Progenitor cell of endocrine pancreas (in vitro differentiated cells): ENCODE measurements around the gene OSBPL10. TPM values are rescaled to one million over a fixed set of nuclear protein-coding genes. Genes with fewer than 3 reads are reported as not detected.
A peak's percentile ranks its signal among the peaks of the same experiment; 100 is the strongest.

ENCODE experiments used
- DNase-seq: peaks from one replicate; pipeline ENCODE4 v3.0.0; 2021; ENCODE audit warnings: low spot score; ENCODE audit not compliant: unreplicated experiment
- H3K27ac Mint-ChIP-seq: 2 replicates; pipeline ENCODE4 v1.8.0; 2021; ENCODE audit warnings: mild to moderate bottlenecking, moderate library complexity, mixed read lengths
- H3K27me3 Mint-ChIP-seq: 2 replicates; pipeline ENCODE4 v1.8.0; 2021; ENCODE audit warnings: mixed read lengths
- H3K36me3 Mint-ChIP-seq: 2 replicates; pipeline ENCODE4 v1.8.0; 2022; ENCODE audit warnings: mixed read lengths; ENCODE audit not compliant: insufficient read depth
- H3K4me1 Mint-ChIP-seq: 2 replicates; pipeline ENCODE4 v1.8.0; 2021; ENCODE audit warnings: low read depth, mixed read lengths
- H3K4me3 Mint-ChIP-seq: 2 replicates; pipeline ENCODE4 v1.8.0; 2021; ENCODE audit warnings: low read depth, mild to moderate bottlenecking, moderate library complexity, mixed read lengths
- H3K9me3 Mint-ChIP-seq: 2 replicates; pipeline ENCODE4 v1.8.0; 2021; ENCODE audit warnings: low read depth, mixed read lengths
- total RNA-seq: library from RNA; stranded (reverse); gene quantifications from 2 replicates; pipeline ENCODE4 v1.2.1, GENCODE V29; 2021
- TF ChIP-seq, protein P1 (sequence below): fragments of 200-600 bp; sonication (generic); IDR thresholded peaks from one replicate; pipeline ENCODE4 v1.5.0; 2021; ENCODE audit warnings: antibody characterized with exemption, mild to moderate bottlenecking; ENCODE audit not compliant: unreplicated experiment

Gene OSBPL10
- total RNA-seq, 1 donor from 2014 or later = 25.2 TPM

DNA sequence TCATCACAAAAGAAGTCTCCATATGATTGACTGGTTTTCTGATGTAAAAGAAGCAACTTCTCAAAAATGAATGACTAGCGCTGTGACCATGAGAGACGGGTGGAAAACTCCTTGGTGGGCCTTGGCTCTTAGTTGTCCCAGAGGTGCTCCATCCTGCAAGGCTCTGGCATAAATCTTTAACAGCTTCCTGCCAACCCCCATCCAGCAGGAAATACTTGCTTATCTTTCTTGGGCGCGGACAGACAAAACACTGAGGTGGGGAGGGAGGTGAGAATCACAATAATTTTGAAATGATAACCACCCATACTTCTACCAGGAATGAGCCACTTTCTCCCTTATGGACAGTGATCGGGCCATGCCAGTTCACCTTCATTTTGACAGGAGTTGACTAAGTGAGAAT, 319.8 kb downstream of the OSBPL10 start:
- Mint-ChIP-seq H3K4me1 (peaks cover 3% of the 10 kb centered on the region), H3K9me3 (peaks cover 29% of the 10 kb centered on the region), H3K27ac (no peak overlapping the region), H3K4me3 (no peak overlapping the region), H3K36me3 (peaks cover 33% of the 10 kb centered on the region), H3K27me3 (no peaks in the 10 kb centered on the region)
- no peak for DNase-seq
- TF ChIP-seq, protein P1, sequence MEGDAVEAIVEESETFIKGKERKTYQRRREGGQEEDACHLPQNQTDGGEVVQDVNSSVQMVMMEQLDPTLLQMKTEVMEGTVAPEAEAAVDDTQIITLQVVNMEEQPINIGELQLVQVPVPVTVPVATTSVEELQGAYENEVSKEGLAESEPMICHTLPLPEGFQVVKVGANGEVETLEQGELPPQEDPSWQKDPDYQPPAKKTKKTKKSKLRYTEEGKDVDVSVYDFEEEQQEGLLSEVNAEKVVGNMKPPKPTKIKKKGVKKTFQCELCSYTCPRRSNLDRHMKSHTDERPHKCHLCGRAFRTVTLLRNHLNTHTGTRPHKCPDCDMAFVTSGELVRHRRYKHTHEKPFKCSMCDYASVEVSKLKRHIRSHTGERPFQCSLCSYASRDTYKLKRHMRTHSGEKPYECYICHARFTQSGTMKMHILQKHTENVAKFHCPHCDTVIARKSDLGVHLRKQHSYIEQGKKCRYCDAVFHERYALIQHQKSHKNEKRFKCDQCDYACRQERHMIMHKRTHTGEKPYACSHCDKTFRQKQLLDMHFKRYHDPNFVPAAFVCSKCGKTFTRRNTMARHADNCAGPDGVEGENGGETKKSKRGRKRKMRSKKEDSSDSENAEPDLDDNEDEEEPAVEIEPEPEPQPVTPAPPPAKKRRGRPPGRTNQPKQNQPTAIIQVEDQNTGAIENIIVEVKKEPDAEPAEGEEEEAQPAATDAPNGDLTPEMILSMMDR = no peak

DNA sequence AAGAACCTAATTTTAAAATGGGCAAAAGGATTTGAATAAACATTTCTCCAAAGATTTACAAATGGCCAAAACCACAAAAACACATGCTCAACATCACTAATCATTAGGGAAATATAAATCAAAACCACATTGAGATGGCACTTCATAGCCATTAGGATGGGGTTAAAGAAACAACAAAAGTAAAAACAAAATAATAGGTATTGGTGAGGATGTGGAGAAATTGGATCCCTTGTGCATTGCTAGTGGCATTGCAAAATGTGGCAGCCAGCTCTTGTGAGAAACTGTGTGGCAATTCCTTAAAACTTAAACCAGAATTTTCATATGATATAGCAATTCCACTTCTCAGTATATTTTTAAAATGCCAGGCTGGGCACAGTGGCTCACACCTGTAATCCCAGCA, 321.8 kb downstream of the OSBPL10 start:
- TF ChIP-seq, protein P1 = no peak
- Mint-ChIP-seq H3K4me1 (peaks cover 3% of the 10 kb centered on the region), H3K36me3 (peaks cover 49% of the 10 kb centered on the region), H3K27me3 (no peaks in the 10 kb centered on the region), H3K27ac (no peak overlapping the region), H3K9me3 (peaks cover 47% of the 10 kb centered on the region), H3K4me3 (no peak overlapping the region)
- DNase-seq = no peak

DNA sequence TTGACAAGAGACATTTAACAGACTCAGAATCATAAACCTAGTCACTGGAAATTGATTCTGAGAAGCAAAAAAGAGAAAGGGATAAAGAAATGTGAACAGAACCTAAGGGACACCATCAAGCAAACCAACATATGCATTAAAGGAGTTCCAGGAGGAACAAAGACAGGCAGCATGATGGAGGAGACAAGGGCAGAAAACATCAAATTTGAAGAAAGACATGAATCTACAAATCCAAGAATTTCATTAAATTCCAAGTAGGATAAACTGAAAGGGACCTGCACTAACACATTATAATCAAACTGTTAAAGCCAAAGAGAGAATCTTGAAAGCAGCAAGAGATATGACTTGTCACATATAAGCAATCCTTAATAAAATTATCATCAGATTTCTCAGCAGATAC, 326.1 kb downstream of the OSBPL10 start:
- H3K27ac Mint-ChIP-seq = peak overlapping the region; percentile 43
- no peaks in the 10 kb centered on the region for H3K27me3 Mint-ChIP-seq
- no peak for DNase-seq
- H3K4me1 Mint-ChIP-seq = no peaks in the 10 kb centered on the region
- TF ChIP-seq, protein P1 = no peak
- peaks cover 83% of the 10 kb centered on the region for H3K9me3 Mint-ChIP-seq
- H3K4me3 Mint-ChIP-seq = no peak overlapping the region
- peaks cover 71% of the 10 kb centered on the region for H3K36me3 Mint-ChIP-seq

DNA sequence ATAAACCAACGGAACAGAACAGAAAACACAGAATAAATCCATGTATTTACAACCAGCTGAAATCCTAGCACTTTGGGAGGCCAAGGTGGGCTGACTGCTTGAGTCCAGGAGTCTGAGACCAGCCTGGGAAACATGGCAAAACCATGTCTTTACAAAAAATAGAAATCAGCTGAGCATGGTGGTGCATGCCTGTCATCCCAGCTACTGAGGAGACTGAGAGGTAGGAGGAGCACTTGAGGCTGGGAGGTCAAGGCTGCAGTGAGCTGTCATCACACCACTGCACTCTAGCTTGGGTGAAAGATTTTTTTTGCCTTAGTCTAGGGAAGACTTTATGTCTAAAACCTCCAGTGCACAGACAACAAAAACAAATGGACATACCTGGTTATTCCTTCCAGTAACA, 327.6 kb downstream of the OSBPL10 start:
- no peak overlapping the region for H3K4me3 Mint-ChIP-seq
- H3K9me3 Mint-ChIP-seq = peaks cover 90% of the 10 kb centered on the region
- H3K27me3 Mint-ChIP-seq = no peaks in the 10 kb centered on the region
- H3K4me1 Mint-ChIP-seq = no peaks in the 10 kb centered on the region
- TF ChIP-seq, protein P1 = no peak
- peak overlapping the region; percentile 63 for H3K27ac Mint-ChIP-seq
- no peak for DNase-seq
- peaks cover 78% of the 10 kb centered on the region for H3K36me3 Mint-ChIP-seq

DNA sequence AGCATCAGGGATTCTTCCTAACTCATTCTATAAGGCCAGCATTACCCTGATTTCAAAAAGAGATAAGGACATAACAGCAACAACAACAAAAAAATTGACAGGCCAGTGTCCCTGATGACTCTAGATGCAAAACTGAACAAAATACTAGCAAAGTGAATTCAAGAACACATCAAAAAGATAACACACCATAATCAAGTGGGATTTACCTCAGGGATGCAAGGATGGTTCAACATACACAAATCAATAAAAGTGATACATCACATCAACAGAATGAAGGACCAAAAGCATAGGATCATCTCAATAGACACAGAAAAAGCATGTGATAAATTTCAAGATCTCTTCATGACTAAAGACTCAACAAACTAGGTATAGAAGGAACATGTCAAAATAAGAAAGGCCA, 328.8 kb downstream of the OSBPL10 start:
- no peaks in the 10 kb centered on the region for H3K4me1 Mint-ChIP-seq
- peaks cover 84% of the 10 kb centered on the region for H3K9me3 Mint-ChIP-seq
- H3K4me3 Mint-ChIP-seq = no peak overlapping the region
- TF ChIP-seq, protein P1 = no peak
- no peak for DNase-seq
- H3K27me3 Mint-ChIP-seq = no peaks in the 10 kb centered on the region
- no peak overlapping the region for H3K27ac Mint-ChIP-seq
- H3K36me3 Mint-ChIP-seq = peaks cover 79% of the 10 kb centered on the region
